ENCODE data around the gene PPP6R3. TPM values are rescaled to one million over a fixed set of nuclear protein-coding genes. Genes with fewer than 3 reads are reported as not detected.

The PPP6R3 gene
- total and polyA plus RNA-seq, 10 of the 15 experiments (the other 5 are each of a cell fraction or from before 2014, with no cell fraction given) = 12.4 to 123 (median 74.1) TPM

DNA sequence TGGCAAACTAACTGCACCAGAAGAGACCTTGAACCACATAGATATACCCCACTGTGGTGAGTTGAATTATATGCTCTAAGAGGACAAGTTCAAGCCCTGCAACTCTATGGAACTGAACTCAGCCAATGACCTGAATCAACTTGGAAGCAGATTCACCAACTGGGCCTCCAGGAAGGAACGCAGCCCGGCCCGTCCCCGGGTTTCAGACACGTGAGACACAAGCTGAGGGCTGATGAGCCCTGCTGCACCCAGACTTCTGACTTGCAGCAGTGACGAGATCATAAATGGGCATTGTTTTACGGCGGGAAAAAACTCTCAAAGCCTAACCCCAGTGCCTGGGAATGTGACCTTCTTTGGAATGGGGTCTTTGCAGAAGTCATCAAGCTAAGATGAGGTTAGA, 195.3 kb downstream of the PPP6R3 start:
- Histone ChIP-seq H3K79me2 (ENCODE audit: control insufficient read depth, insufficient read depth, low read length) (no peaks in the 10 kb centered on the region), H3K27me3 (replicated peaks in 1 of 2; ENCODE audit: control insufficient read depth in 2 of 2, insufficient read depth in 2 of 2, low read length in 1 of 2) (no peaks in the 10 kb centered on the region; a peak in 1 of 4 replicates), H3K4me3 (no peak overlapping the region), H2AFZ (ENCODE audit: control insufficient read depth, low read depth, low read length) (no peak overlapping the region), H3K9ac (ENCODE audit: control insufficient read depth, insufficient read depth, low read length) (no peak overlapping the region), H3K27ac (ENCODE audit: control insufficient read depth, insufficient read depth) (no peak overlapping the region), H3K4me1 (ENCODE audit: control insufficient read depth, insufficient read depth, low read length) (no peaks in the 10 kb centered on the region), H4K20me1 (ENCODE audit: control insufficient read depth, insufficient read depth) (no peaks in the 10 kb centered on the region), H3K4me2 (ENCODE audit: control insufficient read depth, insufficient read depth) (no peak overlapping the region), H3K9me3 (replicated peaks; ENCODE audit: control insufficient read depth, insufficient read depth, low read length) (no peaks in the 10 kb centered on the region), H3K36me3 (ENCODE audit: control insufficient read depth in 2 of 2, insufficient read depth in 2 of 2, low read length in 1 of 2) (no peaks in the 10 kb centered on the region)
- WGBS (ENCODE audit: insufficient coverage, insufficient replicate concordance, low lambda C conversion rate, missing lambda C conversion rate) = 25% methylated on average over 8 of the region's 8 CpGs
- TF ChIP-seq, protein P1, sequence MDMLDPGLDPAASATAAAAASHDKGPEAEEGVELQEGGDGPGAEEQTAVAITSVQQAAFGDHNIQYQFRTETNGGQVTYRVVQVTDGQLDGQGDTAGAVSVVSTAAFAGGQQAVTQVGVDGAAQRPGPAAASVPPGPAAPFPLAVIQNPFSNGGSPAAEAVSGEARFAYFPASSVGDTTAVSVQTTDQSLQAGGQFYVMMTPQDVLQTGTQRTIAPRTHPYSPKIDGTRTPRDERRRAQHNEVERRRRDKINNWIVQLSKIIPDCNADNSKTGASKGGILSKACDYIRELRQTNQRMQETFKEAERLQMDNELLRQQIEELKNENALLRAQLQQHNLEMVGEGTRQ (IDR thresholded peaks at IDR 0.05; ENCODE audit: borderline replicate concordance, low read depth, low read length) = no peak
- TF ChIP-seq BHLHE40 (IDR thresholded peaks at IDR 0.05; ENCODE audit: borderline replicate concordance in 1 of 2, low read depth in 2 of 2, low read length in 1 of 2) (no peak), SMAD1 (IDR thresholded peaks at IDR 0.05; ENCODE audit: low read depth, partially characterized antibody) (no peak), NFYB (IDR thresholded peaks at IDR 0.05; ENCODE audit: insufficient read depth, low read depth, low read length) (no peak)
- TF ChIP-seq, protein P2, sequence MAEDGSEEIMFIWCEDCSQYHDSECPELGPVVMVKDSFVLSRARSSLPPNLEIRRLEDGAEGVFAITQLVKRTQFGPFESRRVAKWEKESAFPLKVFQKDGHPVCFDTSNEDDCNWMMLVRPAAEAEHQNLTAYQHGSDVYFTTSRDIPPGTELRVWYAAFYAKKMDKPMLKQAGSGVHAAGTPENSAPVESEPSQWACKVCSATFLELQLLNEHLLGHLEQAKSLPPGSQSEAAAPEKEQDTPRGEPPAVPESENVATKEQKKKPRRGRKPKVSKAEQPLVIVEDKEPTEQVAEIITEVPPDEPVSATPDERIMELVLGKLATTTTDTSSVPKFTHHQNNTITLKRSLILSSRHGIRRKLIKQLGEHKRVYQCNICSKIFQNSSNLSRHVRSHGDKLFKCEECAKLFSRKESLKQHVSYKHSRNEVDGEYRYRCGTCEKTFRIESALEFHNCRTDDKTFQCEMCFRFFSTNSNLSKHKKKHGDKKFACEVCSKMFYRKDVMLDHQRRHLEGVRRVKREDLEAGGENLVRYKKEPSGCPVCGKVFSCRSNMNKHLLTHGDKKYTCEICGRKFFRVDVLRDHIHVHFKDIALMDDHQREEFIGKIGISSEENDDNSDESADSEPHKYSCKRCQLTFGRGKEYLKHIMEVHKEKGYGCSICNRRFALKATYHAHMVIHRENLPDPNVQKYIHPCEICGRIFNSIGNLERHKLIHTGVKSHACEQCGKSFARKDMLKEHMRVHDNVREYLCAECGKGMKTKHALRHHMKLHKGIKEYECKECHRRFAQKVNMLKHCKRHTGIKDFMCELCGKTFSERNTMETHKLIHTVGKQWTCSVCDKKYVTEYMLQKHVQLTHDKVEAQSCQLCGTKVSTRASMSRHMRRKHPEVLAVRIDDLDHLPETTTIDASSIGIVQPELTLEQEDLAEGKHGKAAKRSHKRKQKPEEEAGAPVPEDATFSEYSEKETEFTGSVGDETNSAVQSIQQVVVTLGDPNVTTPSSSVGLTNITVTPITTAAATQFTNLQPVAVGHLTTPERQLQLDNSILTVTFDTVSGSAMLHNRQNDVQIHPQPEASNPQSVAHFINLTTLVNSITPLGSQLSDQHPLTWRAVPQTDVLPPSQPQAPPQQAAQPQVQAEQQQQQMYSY (CRISPR knock-in tag; IDR thresholded peaks at IDR 0.05) = no peak
- ChIA-PET CTCF (no interaction called here), POLR2A (no interaction called here), RAD21 (ENCODE audit: unreplicated experiment) (no interaction called here), SMC1A (ENCODE audit: uncharacterized antibody, unreplicated experiment) (no interaction called here)
- FAIRE-seq (no peak), DNase-seq (ENCODE audit: low read depth, low spot score) (no peak), ATAC-seq (no peak)
- no TSS peak for BruUV-seq (replicated peaks)
- in situ Hi-C loops (cut with MboI) (no loop called here), intact Hi-C loops (cut with micrococcal nuclease; ENCODE audit: unreplicated experiment) (no loop called here)
